Vagina (tissue), 2 donors: ENCODE results near the gene HOXB5.

ENCODE experiments used
- CTCF ChIP-seq, 3 experiments: fragments of 450-650 bp in 2 of 3; fragments of 200-600 bp in 1 of 3; sonication (generic) in 1 of 3; IDR thresholded peaks; one replicate each; pipeline ENCODE4 v1.5.1; 2017 to 2019; ENCODE audit warnings: antibody characterized with exemption in 3 of 3, mild to moderate bottlenecking in 2 of 3, moderate library complexity in 2 of 3
- POLR2AphosphoS5 ChIP-seq, 2 donors: sonication (generic); formaldehyde crosslinking; IDR thresholded peaks; one replicate each; pipeline ENCODE4 v1.9.0; 2017; ENCODE audit warnings: antibody characterized with exemption in 2 of 2, mild to moderate bottlenecking in 2 of 2, low read depth in 1 of 2; ENCODE audit not compliant: insufficient read depth in 1 of 2

- TF ChIP-seq CTCF (IDR thresholded peaks at IDR 0.05) (no peak), POLR2AphosphoS5 (IDR thresholded peaks at IDR 0.05; ENCODE audit: insufficient read depth in 1 of 2, low read depth in 1 of 2) (no peak)
These were observed 19.0 kb downstream of the HOXB5 start for GRCh38 chr17:48574505-48575065.
